Right lobe of liver (tissue), 6 donors: ENCODE measurements around the gene SCN8A. TPM values are rescaled to one million over a fixed set of nuclear protein-coding genes. Genes with fewer than 3 reads are reported as not detected.

ENCODE experiments used
- ATAC-seq, 4 donors: fragments of 200-7000 bp; cut with Tn5 transposase; one replicate each; pipeline ENCODE4 v1.9.1; 2020; ENCODE audit warnings: mild to moderate bottlenecking in 4 of 4, moderate library complexity in 4 of 4
- DNase-seq, 3 donors: peaks; one replicate each; pipeline ENCODE4 v3.0.0-alpha.2; 2020
- H3K27ac ChIP-seq, 3 donors: fragments of 200-600 bp; one replicate each; pipeline ENCODE4 v1.8.0; 2022
- H3K27me3 ChIP-seq, 2 donors: fragments of 200-600 bp; one replicate each; pipeline ENCODE4 v1.8.0; 2022
- H3K36me3 ChIP-seq, 4 donors: fragments of 200-600 bp; sonication (generic) in 1 of 4; one replicate each; pipeline versions ENCODE4 v1.5.1 to v1.8.0; 2017 to 2022; ENCODE audit warnings: control low read depth in 1 of 4
- H3K4me1 ChIP-seq, 4 donors: fragments of 200-600 bp; sonication (generic) in 1 of 4; one replicate each; pipeline versions ENCODE4 v1.5.1 to v1.8.0; 2017 to 2022; ENCODE audit warnings: control low read depth in 1 of 4
- H3K4me3 ChIP-seq, 3 donors: fragments of 200-600 bp; one replicate each; pipeline ENCODE4 v1.8.0; 2022
- H3K9me3 ChIP-seq, 4 donors: fragments of 200-600 bp; sonication (generic) in 1 of 4; one replicate each; pipeline versions ENCODE4 v1.5.1 to v1.8.0; 2017 to 2022; ENCODE audit warnings: control low read depth in 1 of 4
- POLR2A ChIP-seq: fragments of 450-650 bp; IDR thresholded peaks from one replicate; pipeline ENCODE4 v1.6.1; 2017; ENCODE audit warnings: antibody characterized with exemption, mild to moderate bottlenecking
- WGBS: methylation state at CpG from one replicate; pipeline ENCODE4 v1.1.6; 2018; ENCODE audit warnings: low coverage, low lambda C conversion rate; ENCODE audit not compliant: insufficient coverage; ENCODE audit errors: missing lambda C conversion rate; 5-methylcytosine and 5-hydroxymethylcytosine counted together
- intact Hi-C, 2 donors: fragments of 100-400 bp; cut with DNase I; formaldehyde crosslinking; loops; one replicate each; pipeline versions ENCODE4 v1.11.2 to v1.14.1; 2022
- total RNA-seq, 6 experiments: library from RNA; depleted of rRNA in 2 of 6; stranded (reverse); fragments of >200 nt in 2 of 6; fragmentation: NEBNext Ultra II Directional in 3 of 6; extraction: Animal tissue kit (Norgen Biotek cat#: 25700) in 3 of 6; gene quantifications; one replicate each; pipeline versions ENCODE4 v1.1.0 to v1.2.4, GENCODE V29; 2016 to 2023
- TF ChIP-seq, protein P1 (sequence below), 4 donors: fragments of 200-600 bp in 3 of 4; fragments of 450-650 bp in 1 of 4; IDR thresholded peaks; one replicate each; pipeline versions ENCODE4 v1.5.1 to v1.8.0; 2016 to 2022; ENCODE audit warnings: antibody characterized with exemption in 4 of 4, mild to moderate bottlenecking in 2 of 4
- donor health status: DM: no; HTN: yes; CAD: no.
- donor health status: DM: no; HTN: no; CAD: no.
- donor health status: DM: no; HTN: no; CAD: no.
- donor health status: DM: no; HTN: yes; CAD: no.
- donor health status: DM: no; HTN: yes; CAD: no.

SCN8A gene
- total RNA-seq, 6 experiments from 2014 or later, result 1.7 to 5.6 (median 3.7) TPM

DNA sequence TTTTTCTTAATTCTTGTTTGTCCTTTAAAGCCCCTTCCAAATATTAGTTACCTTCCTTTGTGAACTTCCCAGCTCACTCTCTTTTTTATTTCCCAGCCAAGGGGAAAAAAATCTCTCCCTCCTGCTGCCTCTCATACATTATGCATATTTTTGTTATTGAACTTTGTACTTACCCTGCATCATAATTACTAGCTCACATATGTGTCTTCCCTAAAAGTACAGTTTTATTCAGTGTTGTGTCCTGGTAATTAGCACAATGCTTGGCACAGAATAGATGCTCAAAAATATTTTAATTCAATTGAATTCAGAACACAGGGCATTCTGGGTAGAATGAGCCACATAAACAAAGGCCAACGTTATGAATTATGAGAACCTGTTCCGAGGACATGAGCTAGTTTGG is 91.9 kb downstream of the SCN8A start:
- ATAC-seq, result no peak
- H3K27ac ChIP-seq, result no peak overlapping the region
- no peaks in the 10 kb centered on the region for H3K36me3 ChIP-seq
- no peaks in the 10 kb centered on the region for H3K9me3 ChIP-seq
- no peaks in the 10 kb centered on the region for H3K27me3 ChIP-seq
- H3K4me3 ChIP-seq, result no peak overlapping the region
- peaks cover 0 to 22% (median 3%) of the 10 kb centered on the region in 4 donors for H3K4me1 ChIP-seq
- DNase-seq, result no peak
- WGBS, result 71% methylated on average over 2 of the region's 2 CpGs
- TF ChIP-seq, protein P1, sequence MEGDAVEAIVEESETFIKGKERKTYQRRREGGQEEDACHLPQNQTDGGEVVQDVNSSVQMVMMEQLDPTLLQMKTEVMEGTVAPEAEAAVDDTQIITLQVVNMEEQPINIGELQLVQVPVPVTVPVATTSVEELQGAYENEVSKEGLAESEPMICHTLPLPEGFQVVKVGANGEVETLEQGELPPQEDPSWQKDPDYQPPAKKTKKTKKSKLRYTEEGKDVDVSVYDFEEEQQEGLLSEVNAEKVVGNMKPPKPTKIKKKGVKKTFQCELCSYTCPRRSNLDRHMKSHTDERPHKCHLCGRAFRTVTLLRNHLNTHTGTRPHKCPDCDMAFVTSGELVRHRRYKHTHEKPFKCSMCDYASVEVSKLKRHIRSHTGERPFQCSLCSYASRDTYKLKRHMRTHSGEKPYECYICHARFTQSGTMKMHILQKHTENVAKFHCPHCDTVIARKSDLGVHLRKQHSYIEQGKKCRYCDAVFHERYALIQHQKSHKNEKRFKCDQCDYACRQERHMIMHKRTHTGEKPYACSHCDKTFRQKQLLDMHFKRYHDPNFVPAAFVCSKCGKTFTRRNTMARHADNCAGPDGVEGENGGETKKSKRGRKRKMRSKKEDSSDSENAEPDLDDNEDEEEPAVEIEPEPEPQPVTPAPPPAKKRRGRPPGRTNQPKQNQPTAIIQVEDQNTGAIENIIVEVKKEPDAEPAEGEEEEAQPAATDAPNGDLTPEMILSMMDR (IDR thresholded peaks at IDR 0.05), result no peak
- no peak for TF ChIP-seq POLR2A
- intact Hi-C loops, result no loop called here

DNA sequence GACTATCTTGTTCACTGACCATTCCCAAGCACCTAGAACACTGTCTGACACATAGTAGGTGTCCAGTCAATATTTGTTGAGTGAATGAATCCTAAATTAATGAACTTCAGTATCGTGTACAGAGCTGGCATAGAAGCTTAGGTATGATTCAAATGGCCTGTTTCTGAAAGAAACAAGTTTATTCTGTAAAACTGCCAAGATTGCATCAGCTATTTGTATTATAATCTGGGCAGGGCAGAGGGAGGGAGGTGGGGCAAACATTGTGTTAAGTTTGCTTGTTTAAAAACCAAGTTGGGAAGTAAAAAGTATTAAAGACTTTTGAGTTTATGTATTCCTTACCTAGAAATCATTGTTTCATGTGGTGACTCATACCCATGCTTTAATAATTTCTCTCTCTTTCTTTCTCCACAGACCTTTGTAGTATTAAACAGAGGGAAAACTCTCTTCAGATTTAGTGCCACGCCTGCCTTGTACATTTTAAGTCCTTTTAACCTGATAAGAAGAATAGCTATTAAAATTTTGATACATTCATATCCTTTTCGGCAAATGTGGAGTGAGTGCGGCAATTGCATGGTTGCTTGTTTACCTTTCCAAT is 92.8 kb downstream of the SCN8A start:
- no peak overlapping the region for H3K4me3 ChIP-seq
- ATAC-seq (peak; percentile 95 to 98 (median 96)), DNase-seq (peak in 1 of 3 donors; percentile 50)
- H3K4me1 ChIP-seq, result peaks cover 0 to 22% (median 0%) of the 10 kb centered on the region in 4 donors
- no peaks in the 10 kb centered on the region for H3K36me3 ChIP-seq
- peak overlapping the region in 2 of 3 donors; percentile 12 to 65 for H3K27ac ChIP-seq
- TF ChIP-seq, protein P1 (IDR thresholded peaks at IDR 0.05), result no peak
- TF ChIP-seq POLR2A, result no peak
- 41% methylated on average over 4 of the region's 4 CpGs for WGBS
- H3K9me3 ChIP-seq, result no peaks in the 10 kb centered on the region
- intact Hi-C loops, result no loop called here
- no peaks in the 10 kb centered on the region for H3K27me3 ChIP-seq

GRCh38 chr12:51686727-51687126 is 95.7 kb downstream of the SCN8A start:
- H3K9me3 ChIP-seq, result no peaks in the 10 kb centered on the region
- no peak overlapping the region for H3K4me3 ChIP-seq
- no peaks in the 10 kb centered on the region for H3K36me3 ChIP-seq
- no peak overlapping the region for H3K27ac ChIP-seq
- 89% methylated on average over 1 of the region's 1 CpG for WGBS
- ATAC-seq, result no peak
- H3K27me3 ChIP-seq, result no peaks in the 10 kb centered on the region
- intact Hi-C loops, result no loop called here
- no peak for DNase-seq
- H3K4me1 ChIP-seq, result peaks cover 0 to 22% (median 0%) of the 10 kb centered on the region in 4 donors
- TF ChIP-seq POLR2A, result no peak
- TF ChIP-seq, protein P1 (IDR thresholded peaks at IDR 0.05), result no peak

- 82% methylated on average over 4 of the region's 5 CpGs for WGBS
These were observed 96.1 kb downstream of the SCN8A start for GRCh38 chr12:51687177-51687576.

More at GRCh38 chr12:51687177-51687576, 96.1 kb downstream of the SCN8A start:
- Histone ChIP-seq H3K4me1 (peaks cover 0 to 22% (median 0%) of the 10 kb centered on the region in 4 donors), H3K27me3 (no peaks in the 10 kb centered on the region), H3K9me3 (no peaks in the 10 kb centered on the region), H3K27ac (no peak overlapping the region), H3K4me3 (no peak overlapping the region), H3K36me3 (no peaks in the 10 kb centered on the region)
- ATAC-seq (no peak), DNase-seq (no peak)
- intact Hi-C loops, result no loop called here
- TF ChIP-seq, protein P1 (IDR thresholded peaks at IDR 0.05), result no peak
- TF ChIP-seq POLR2A, result no peak
